ENCODE data around the gene NUDCD3.

Gene NUDCD3

GRCh38 chr7:44336491-44336890, 154.0 kb downstream of the NUDCD3 start:
- Histone ChIP-seq H3K9me3 (ENCODE audit: control insufficient read depth, low read length) (peaks cover 15% of the 10 kb centered on the region), H3K36me3 (ENCODE audit: control insufficient read depth, insufficient read depth, low read length, severe bottlenecking) (no peaks in the 10 kb centered on the region), H3K9ac (ENCODE audit: low read length) (no peak overlapping the region), H3K4me3 (ENCODE audit: low read length) (no peak overlapping the region), H3K4me1 (ENCODE audit: control insufficient read depth, insufficient read depth, low read length) (peaks cover 10% of the 10 kb centered on the region), H3K27me3 (replicated peaks; ENCODE audit: control insufficient read depth, insufficient read depth, low read length) (no peaks in the 10 kb centered on the region)
- no peak for DNase-seq (ENCODE audit: low read depth)

- Histone ChIP-seq H3K9me3 (ENCODE audit: control insufficient read depth, low read length) (peaks cover 15% of the 10 kb centered on the region), H3K9ac (ENCODE audit: low read length) (no peak overlapping the region), H3K4me1 (ENCODE audit: control insufficient read depth, insufficient read depth, low read length) (peaks cover 10% of the 10 kb centered on the region), H3K36me3 (ENCODE audit: control insufficient read depth, insufficient read depth, low read length, severe bottlenecking) (no peaks in the 10 kb centered on the region), H3K4me3 (ENCODE audit: low read length) (no peak overlapping the region), H3K27me3 (replicated peaks; ENCODE audit: control insufficient read depth, insufficient read depth, low read length) (no peaks in the 10 kb centered on the region)
- DNase-seq (ENCODE audit: low read depth) = no peak
These were observed 155.3 kb downstream of the NUDCD3 start for GRCh38 chr7:44335184-44335583.

DNA sequence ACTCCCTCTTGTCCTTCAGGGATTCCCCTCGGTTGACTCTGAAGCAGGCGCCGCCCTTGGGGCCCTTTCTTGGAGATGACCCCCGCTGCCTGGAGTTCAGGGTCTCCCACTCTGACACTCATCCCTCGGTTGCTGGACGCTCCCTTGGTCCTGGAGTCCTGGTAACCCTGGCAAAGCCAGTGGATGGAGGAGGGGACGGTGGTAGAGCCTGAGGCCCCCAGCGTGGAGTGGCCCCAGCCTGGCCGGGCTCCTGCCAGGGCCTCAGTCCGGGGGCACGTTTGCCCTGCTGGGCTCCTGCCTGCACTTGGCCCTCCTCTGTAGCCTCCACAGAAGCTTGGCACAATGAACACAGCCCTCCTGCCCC, 155.7 kb downstream of the NUDCD3 start:
- Histone ChIP-seq H3K36me3 (ENCODE audit: control insufficient read depth, insufficient read depth, low read length, severe bottlenecking) (no peaks in the 10 kb centered on the region), H3K9ac (ENCODE audit: low read length) (no peak overlapping the region), H3K4me1 (ENCODE audit: control insufficient read depth, insufficient read depth, low read length) (peaks cover 10% of the 10 kb centered on the region), H3K27me3 (replicated peaks; ENCODE audit: control insufficient read depth, insufficient read depth, low read length) (no peaks in the 10 kb centered on the region), H3K4me3 (ENCODE audit: low read length) (no peak overlapping the region), H3K9me3 (ENCODE audit: control insufficient read depth, low read length) (peaks cover 15% of the 10 kb centered on the region)
- no peak for DNase-seq (ENCODE audit: low read depth)

GRCh38 chr7:44333911-44334733, 156.3 kb downstream of the NUDCD3 start:
- no peaks in the 10 kb centered on the region for H3K36me3 ChIP-seq (ENCODE audit: control insufficient read depth, insufficient read depth, low read length, severe bottlenecking)
- H3K4me3 ChIP-seq (ENCODE audit: low read length) = no peak overlapping the region
- DNase-seq (ENCODE audit: low read depth) = no peak
- peaks cover 15% of the 10 kb centered on the region for H3K9me3 ChIP-seq (ENCODE audit: control insufficient read depth, low read length)
- peaks cover 10% of the 10 kb centered on the region for H3K4me1 ChIP-seq (ENCODE audit: control insufficient read depth, insufficient read depth, low read length)
- no peak overlapping the region for H3K9ac ChIP-seq (ENCODE audit: low read length)
- H3K27me3 ChIP-seq (replicated peaks; ENCODE audit: control insufficient read depth, insufficient read depth, low read length) = no peaks in the 10 kb centered on the region

DNA sequence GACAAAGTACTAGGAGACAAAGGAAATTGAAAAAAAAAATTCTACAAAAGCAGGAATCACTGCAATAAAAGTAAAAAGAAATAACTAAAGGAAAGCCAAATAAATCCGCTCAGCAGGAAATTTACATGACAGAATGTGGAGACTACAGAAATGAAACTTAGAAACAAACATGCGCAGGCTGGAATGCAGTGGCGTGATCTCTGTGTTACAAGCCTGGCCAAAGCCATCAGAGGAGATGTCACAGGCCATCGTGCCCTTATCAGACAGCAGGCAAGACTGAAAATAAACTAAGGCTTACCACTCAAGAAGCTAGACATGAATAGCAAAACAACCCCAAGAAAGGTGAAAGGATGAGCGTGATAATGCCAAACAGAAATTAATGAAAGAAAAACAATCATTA, 158.8 kb downstream of the NUDCD3 start:
- H3K36me3 ChIP-seq (ENCODE audit: control insufficient read depth, insufficient read depth, low read length, severe bottlenecking) = no peaks in the 10 kb centered on the region
- H3K9me3 ChIP-seq (ENCODE audit: control insufficient read depth, low read length) = peaks cover 4% of the 10 kb centered on the region
- no peak for DNase-seq (ENCODE audit: low read depth)
- peaks cover 10% of the 10 kb centered on the region for H3K4me1 ChIP-seq (ENCODE audit: control insufficient read depth, insufficient read depth, low read length)
- no peak overlapping the region for H3K9ac ChIP-seq (ENCODE audit: low read length)
- peaks cover 5% of the 10 kb centered on the region for H3K27me3 ChIP-seq (replicated peaks; ENCODE audit: control insufficient read depth, insufficient read depth, low read length)
- no peak overlapping the region for H3K4me3 ChIP-seq (ENCODE audit: low read length)

DNA sequence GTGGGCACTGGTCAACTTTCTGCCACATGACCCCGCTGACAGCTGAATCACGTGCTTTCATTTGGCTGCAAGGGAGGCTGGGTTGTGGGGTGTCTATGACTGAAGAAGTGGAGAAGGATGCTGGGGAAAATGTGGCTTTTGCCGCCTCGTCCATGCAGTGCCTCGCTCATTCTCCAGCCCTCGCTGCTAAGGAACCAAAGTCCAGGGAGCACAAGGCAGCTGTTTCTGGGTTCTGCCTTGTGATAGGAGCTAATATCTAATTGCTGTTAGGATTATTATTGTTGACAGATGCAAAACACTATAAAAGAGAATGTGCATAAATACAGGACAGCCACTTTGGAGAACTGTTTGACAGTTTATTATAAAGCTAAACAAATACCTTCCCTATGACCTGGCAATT, 160.1 kb downstream of the NUDCD3 start:
- H3K9ac ChIP-seq (ENCODE audit: low read length) = no peak overlapping the region
- H3K4me3 ChIP-seq (ENCODE audit: low read length) = no peak overlapping the region
- H3K27me3 ChIP-seq (replicated peaks; ENCODE audit: control insufficient read depth, insufficient read depth, low read length) = peaks cover 11% of the 10 kb centered on the region
- H3K4me1 ChIP-seq (ENCODE audit: control insufficient read depth, insufficient read depth, low read length) = peaks cover 10% of the 10 kb centered on the region
- H3K9me3 ChIP-seq (ENCODE audit: control insufficient read depth, low read length) = no peaks in the 10 kb centered on the region
- no peaks in the 10 kb centered on the region for H3K36me3 ChIP-seq (ENCODE audit: control insufficient read depth, insufficient read depth, low read length, severe bottlenecking)
- DNase-seq (ENCODE audit: low read depth) = no peak

DNA sequence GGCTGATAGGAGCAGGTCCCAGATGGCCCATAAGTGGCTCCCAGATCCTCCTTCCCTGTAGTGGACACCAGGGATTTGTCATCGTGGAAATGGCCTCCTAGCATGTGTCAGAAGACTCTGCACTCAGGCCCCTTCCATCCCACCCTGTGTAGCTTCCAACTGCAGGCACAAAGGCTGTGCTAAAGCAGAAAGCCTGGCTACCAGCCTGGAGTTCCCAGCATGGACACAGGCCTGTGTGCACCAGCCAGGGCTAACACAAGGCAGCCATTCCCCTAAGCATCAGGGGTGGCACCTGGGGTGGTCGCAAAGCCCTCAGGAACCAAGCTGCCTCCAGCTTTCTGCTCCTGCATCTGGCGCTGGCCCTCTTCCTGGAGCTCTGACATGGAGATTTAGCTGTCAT, 160.6 kb downstream of the NUDCD3 start:
- H3K27me3 ChIP-seq (replicated peaks; ENCODE audit: control insufficient read depth, insufficient read depth, low read length) = peaks cover 11% of the 10 kb centered on the region
- H3K9me3 ChIP-seq (ENCODE audit: control insufficient read depth, low read length) = no peaks in the 10 kb centered on the region
- no peak overlapping the region for H3K4me3 ChIP-seq (ENCODE audit: low read length)
- DNase-seq (ENCODE audit: low read depth) = no peak
- no peak overlapping the region for H3K9ac ChIP-seq (ENCODE audit: low read length)
- peaks cover 10% of the 10 kb centered on the region for H3K4me1 ChIP-seq (ENCODE audit: control insufficient read depth, insufficient read depth, low read length)
- no peaks in the 10 kb centered on the region for H3K36me3 ChIP-seq (ENCODE audit: control insufficient read depth, insufficient read depth, low read length, severe bottlenecking)

All from adipocyte (in vitro differentiated cells).